MM.1S (cell line): Measurements from ENCODE around the gene SMU1.

ENCODE experiments used
- EZH2 ChIP-seq: fragments of 300-600 bp; sonication (generic); optimal IDR thresholded peaks from 2 replicates; pipeline ENCODE3; 2017; ENCODE audit warnings: low read depth, mild to moderate bottlenecking, antibody characterized with exemption, low read length, mixed read lengths
- TF ChIP-seq, protein P1 (sequence below): fragments of 300-600 bp; sonication (generic); IDR thresholded peaks from 2 replicates; pipeline ENCODE4 v1.5.1; 2016; ENCODE audit warnings: antibody characterized with exemption, low read length, mixed read lengths

GRCh38 chr9:33032292-33032691 lies 44.2 kb downstream of the SMU1 start:
- TF ChIP-seq, protein P1, sequence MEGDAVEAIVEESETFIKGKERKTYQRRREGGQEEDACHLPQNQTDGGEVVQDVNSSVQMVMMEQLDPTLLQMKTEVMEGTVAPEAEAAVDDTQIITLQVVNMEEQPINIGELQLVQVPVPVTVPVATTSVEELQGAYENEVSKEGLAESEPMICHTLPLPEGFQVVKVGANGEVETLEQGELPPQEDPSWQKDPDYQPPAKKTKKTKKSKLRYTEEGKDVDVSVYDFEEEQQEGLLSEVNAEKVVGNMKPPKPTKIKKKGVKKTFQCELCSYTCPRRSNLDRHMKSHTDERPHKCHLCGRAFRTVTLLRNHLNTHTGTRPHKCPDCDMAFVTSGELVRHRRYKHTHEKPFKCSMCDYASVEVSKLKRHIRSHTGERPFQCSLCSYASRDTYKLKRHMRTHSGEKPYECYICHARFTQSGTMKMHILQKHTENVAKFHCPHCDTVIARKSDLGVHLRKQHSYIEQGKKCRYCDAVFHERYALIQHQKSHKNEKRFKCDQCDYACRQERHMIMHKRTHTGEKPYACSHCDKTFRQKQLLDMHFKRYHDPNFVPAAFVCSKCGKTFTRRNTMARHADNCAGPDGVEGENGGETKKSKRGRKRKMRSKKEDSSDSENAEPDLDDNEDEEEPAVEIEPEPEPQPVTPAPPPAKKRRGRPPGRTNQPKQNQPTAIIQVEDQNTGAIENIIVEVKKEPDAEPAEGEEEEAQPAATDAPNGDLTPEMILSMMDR: no peak
- no peak for TF ChIP-seq EZH2
